Endometrial microvascular endothelial cells (primary cell): ENCODE results near the gene RPP14. TPM values are rescaled to one million over a fixed set of nuclear protein-coding genes. Genes with fewer than 3 reads are reported as not detected.
"Not testable (repeated sequence)": the region's sequence is repeated elsewhere in the genome, so short reads cannot be mapped to it uniquely, and the experiment has no call there.

Source experiments
- in situ Hi-C: cut with HindIII; loops from 2 replicates; pipeline ENCODE4 v1.10.0; 2017; ENCODE audit warnings: low sequenced_read_pairs, low pct_unique_long_range_greater_than_20kb; ENCODE audit errors: inconsistent ontology term
- total RNA-seq: library from RNA; depleted of rRNA; stranded (reverse); fragments of >200 nt; gene quantifications from one replicate; pipeline ENCODE4 v1.2.3, GENCODE V29; 2015; ENCODE audit errors: inconsistent ontology term

RPP14 gene
- total RNA-seq, 1 donor from 2014 or later = 18.2 TPM

GRCh38 chr3:58325525-58325992 lies 19.5 kb downstream of the RPP14 start:
- in situ Hi-C loops = no loop called here

GRCh38 chr3:58326267-58326900 lies 20.3 kb downstream of the RPP14 start:
- in situ Hi-C loops = no loop called here

- in situ Hi-C loops = no loop called here
Observed at GRCh38 chr3:58329150-58329921, 23.3 kb downstream of the RPP14 start.

GRCh38 chr3:58329922-58330413 lies 23.9 kb downstream of the RPP14 start:
- in situ Hi-C loops = no loop called here

- in situ Hi-C loops = no loop called here
Observed at GRCh38 chr3:58331593-58332152, 25.6 kb downstream of the RPP14 start.

GRCh38 chr3:58332575-58333188 lies 26.6 kb downstream of the RPP14 start, which contains the start of gene PXK:
TSS of gene PXK (plus strand) at chr3:58332892. CDS start at chr3:58332989, 97 bp downstream.
- in situ Hi-C loops = no loop called here

GRCh38 chr3:58333206-58334012 lies 27.4 kb downstream of the RPP14 start:
- in situ Hi-C loops = no loop called here

- in situ Hi-C loops = no loop called here
Observed at GRCh38 chr3:58334013-58334321, 27.9 kb downstream of the RPP14 start.

GRCh38 chr3:58334506-58334884 lies 28.4 kb downstream of the RPP14 start:
- in situ Hi-C loops = no loop called here

GRCh38 chr3:58335652-58335947 lies 29.6 kb downstream of the RPP14 start:
- in situ Hi-C loops = no loop called here

GRCh38 chr3:58336135-58336882 lies 30.3 kb downstream of the RPP14 start:
- in situ Hi-C loops = no loop called here

GRCh38 chr3:58337190-58337589 lies 31.1 kb downstream of the RPP14 start:
- in situ Hi-C loops = no loop called here

GRCh38 chr3:58339146-58339545 lies 33.1 kb downstream of the RPP14 start:
- in situ Hi-C loops = not testable (repeated sequence)

GRCh38 chr3:58340594-58341244 lies 34.7 kb downstream of the RPP14 start:
- in situ Hi-C loops = no loop called here

- in situ Hi-C loops = no loop called here
Observed at GRCh38 chr3:58341376-58341775, 35.3 kb downstream of the RPP14 start.

GRCh38 chr3:58342676-58343075 lies 36.6 kb downstream of the RPP14 start:
- in situ Hi-C loops = no loop called here

- in situ Hi-C loops = no loop called here
Observed at GRCh38 chr3:58345457-58345856, 39.4 kb downstream of the RPP14 start.

GRCh38 chr3:58346368-58346767 lies 40.3 kb downstream of the RPP14 start:
- in situ Hi-C loops = no loop called here
